GM12872 (cell line): ENCODE measurements around the gene IFNLR1.

ENCODE experiments used
- CTCF ChIP-seq: IDR thresholded peaks from 3 replicates; pipeline ENCODE4 v1.5.1; 2011; ENCODE audit warnings: low read depth, mild to moderate bottlenecking, low read length, moderate library complexity; ENCODE audit not compliant: insufficient read depth

The IFNLR1 gene

GRCh38 chr1:24195874-24196273 lies 8.8 kb upstream of the IFNLR1 start:
- TF ChIP-seq CTCF, result no peak

- no peak for TF ChIP-seq CTCF
These were observed 8.0 kb upstream of the IFNLR1 start for GRCh38 chr1:24195136-24195535.

- TF ChIP-seq CTCF, result no peak
These were observed 6.0 kb upstream of the IFNLR1 start for GRCh38 chr1:24193046-24193445.

- no peak for TF ChIP-seq CTCF
These were observed 4.8 kb upstream of the IFNLR1 start for GRCh38 chr1:24191860-24192259.

- TF ChIP-seq CTCF, result no peak
These were observed 3.9 kb upstream of the IFNLR1 start for GRCh38 chr1:24190983-24191461.

- TF ChIP-seq CTCF, result no peak
These were observed 2.4 kb upstream of the IFNLR1 start for GRCh38 chr1:24189528-24189927.

- TF ChIP-seq CTCF, result no peak
These were observed 437 bp downstream of the IFNLR1 start for GRCh38 chr1:24186711-24186992.
